H1 (cell line): ENCODE measurements around the gene ETFDH. TPM values are rescaled to one million over a fixed set of nuclear protein-coding genes. Genes with fewer than 3 reads are reported as not detected.

Experiments
- CTCF ChIA-PET: fragments of 300-600 bp; sonication (Branson Sonifier 250); formaldehyde crosslinking; loops from one replicate; lab custom pipeline; 2021; ENCODE audit not compliant: partially characterized antibody; lab: Charles Lee
- POLR2A ChIA-PET: fragments of 300-600 bp; sonication (Branson Sonifier 250); formaldehyde crosslinking; loops from one replicate; lab custom pipeline; 2021; ENCODE audit warnings: inconsistent platforms; ENCODE audit not compliant: partially characterized antibody; lab: Charles Lee
- DNase-seq, 2 experiments: peaks; one replicate each; pipeline versions ENCODE4 v3.0.0 to v3.0.0-alpha.2; 2010 to 2022; ENCODE audit warnings: low spot score in 2 of 2, low read depth in 1 of 2, mixed read lengths in 1 of 2
- FAIRE-seq: peaks from 2 replicates; lab custom pipeline; 2011; peaks lifted over from hg19 to GRCh38; lab: Jason Lieb, UNC
- H2AFZ ChIP-seq: 2 replicates; pipeline ENCODE4 v1.8.1; 2012; ENCODE audit warnings: low read length, inconsistent platforms
- H2AK5ac ChIP-seq: 2 replicates; pipeline ENCODE4 v1.6.1; 2013; ENCODE audit warnings: low read depth, low read length
- H2BK120ac ChIP-seq: replicated peaks from 2 replicates; pipeline ENCODE3; 2013; ENCODE audit warnings: low read depth, low read length, inconsistent platforms
- H2BK12ac ChIP-seq: 2 replicates; pipeline ENCODE4 v1.6.1; 2013; ENCODE audit warnings: low read depth, low read length
- H2BK15ac ChIP-seq: 2 replicates; pipeline ENCODE4 v1.6.1; 2013; ENCODE audit warnings: low read length
- H2BK20ac ChIP-seq: 2 replicates; pipeline ENCODE4 v1.6.1; 2013; ENCODE audit warnings: low read length
- H2BK5ac ChIP-seq: 2 replicates; pipeline ENCODE4 v1.6.1; 2013; ENCODE audit warnings: low read depth, low read length
- H3K14ac ChIP-seq: 2 replicates; pipeline ENCODE4 v1.6.1; 2013; ENCODE audit warnings: inconsistent platforms; ENCODE audit not compliant: insufficient read length
- H3K18ac ChIP-seq: 2 replicates; pipeline ENCODE4 v1.6.1; 2013; ENCODE audit warnings: low read length; ENCODE audit errors: extremely low read depth
- H3K23ac ChIP-seq: 2 replicates; pipeline ENCODE4 v1.6.1; 2013; ENCODE audit warnings: inconsistent platforms; ENCODE audit not compliant: insufficient read length
- H3K23me2 ChIP-seq: 2 replicates; pipeline ENCODE4 v1.6.1; 2013; ENCODE audit warnings: low read depth, low read length
- H3K27ac ChIP-seq: 2 replicates; pipeline ENCODE4 v1.6.1; 2011; ENCODE audit warnings: low read depth, low read length, inconsistent platforms
- H3K27me3 ChIP-seq, 4 experiments: replicated peaks in 1 of 4; 1 replicate in 1 of 4; 2 replicates in 3 of 4; pipeline versions ENCODE4 v1.6.1 to v1.8.1; 2011 to 2013; ENCODE audit warnings: low read length in 3 of 4, mild to moderate bottlenecking in 3 of 4, inconsistent platforms in 2 of 4, mixed read lengths in 2 of 4, moderate library complexity in 1 of 4; ENCODE audit not compliant: control insufficient read depth in 3 of 4, insufficient read depth in 3 of 4; ENCODE audit errors: extremely low read depth in 1 of 4
- H3K36me3 ChIP-seq, 4 experiments: 2 replicates each; pipeline versions ENCODE4 v1.6.1 to v1.8.1; 2011 to 2013; ENCODE audit warnings: mild to moderate bottlenecking in 4 of 4, low read length in 3 of 4, moderate library complexity in 2 of 4, control low read depth in 1 of 4, inconsistent platforms in 1 of 4; ENCODE audit not compliant: insufficient read depth in 4 of 4, control insufficient read depth in 2 of 4
- H3K4ac ChIP-seq: replicated peaks from 2 replicates; pipeline ENCODE3; 2013; ENCODE audit warnings: low read length, low read depth, mixed read lengths, inconsistent platforms; ENCODE audit not compliant: insufficient read length
- H3K4me1 ChIP-seq, 4 experiments: replicated peaks in 1 of 4; 1 replicate in 1 of 4; 2 replicates in 3 of 4; pipeline versions ENCODE4 v1.6.1 to v1.8.1; 2011 to 2013; ENCODE audit warnings: low read length in 3 of 4, inconsistent platforms in 2 of 4, mixed read lengths in 1 of 4; ENCODE audit not compliant: insufficient read depth in 4 of 4, control insufficient read depth in 3 of 4
- H3K4me2 ChIP-seq, 2 experiments: 2 replicates each; pipeline versions ENCODE4 v1.6.1 to v1.8.1; 2011 to 2013; ENCODE audit warnings: low read depth in 2 of 2, low read length in 2 of 2, control low read depth in 1 of 2, inconsistent platforms in 1 of 2, mild to moderate bottlenecking in 1 of 2; ENCODE audit not compliant: insufficient read depth in 1 of 2
- H3K4me3 ChIP-seq, 4 experiments: fragments of 200-600, 300-600 bp in 1 of 4; sonication (generic), shearing (Covaris generic), sonication (Bioruptor Twin) in 1 of 4; 2 replicates each; pipeline versions ENCODE4 v1.5.1 to v1.8.1; 2011 to 2016; ENCODE audit warnings: low read length in 4 of 4, low read depth in 3 of 4, control low read depth in 2 of 4, inconsistent platforms in 2 of 4, mild to moderate bottlenecking in 2 of 4, mixed read lengths in 1 of 4, moderate library complexity in 1 of 4; ENCODE audit not compliant: insufficient read depth in 2 of 4; ENCODE audit errors: extremely low read depth in 1 of 4
- H3K56ac ChIP-seq: replicated peaks from 2 replicates; pipeline ENCODE3; 2013; ENCODE audit warnings: low read depth, mild to moderate bottlenecking, mixed read lengths, low read length, inconsistent platforms; ENCODE audit not compliant: insufficient read length
- H3K79me1 ChIP-seq: 2 replicates; pipeline ENCODE4 v1.6.1; 2013; ENCODE audit warnings: low read depth, low read length, control low read depth
- H3K79me2 ChIP-seq, 2 experiments: 2 replicates each; pipeline versions ENCODE4 v1.6.1 to v1.8.1; 2012 to 2013; ENCODE audit warnings: low read length in 2 of 2, mild to moderate bottlenecking in 2 of 2, inconsistent platforms in 1 of 2; ENCODE audit not compliant: insufficient read depth in 2 of 2, control insufficient read depth in 1 of 2
- H3K9ac ChIP-seq, 4 experiments: replicated peaks in 1 of 4; 1 replicate in 1 of 4; 2 replicates in 3 of 4; pipeline versions ENCODE4 v1.6.1 to v1.8.1; 2011 to 2013; ENCODE audit warnings: low read depth in 3 of 4, low read length in 3 of 4, control low read depth in 2 of 4, mild to moderate bottlenecking in 2 of 4, moderate library complexity in 2 of 4, inconsistent platforms in 1 of 4; ENCODE audit errors: extremely low read depth in 1 of 4
- H3K9me3 ChIP-seq, 2 experiments: 2 replicates each; pipeline versions ENCODE4 v1.6.1 to v1.8.1; 2012 to 2013; ENCODE audit warnings: mild to moderate bottlenecking in 2 of 2, moderate library complexity in 2 of 2, control low read depth in 1 of 2, inconsistent platforms in 1 of 2, low read depth in 1 of 2, low read length in 1 of 2, mixed read lengths in 1 of 2; ENCODE audit not compliant: insufficient read depth in 2 of 2
- H4K20me1 ChIP-seq, 2 experiments: replicated peaks in 1 of 2; 2 replicates each; pipeline versions ENCODE3 to v1.8.1; 2011 to 2013; ENCODE audit warnings: inconsistent platforms in 2 of 2, low read length in 2 of 2, mild to moderate bottlenecking in 1 of 2; ENCODE audit not compliant: insufficient read depth in 2 of 2, control insufficient read depth in 1 of 2
- H4K5ac ChIP-seq: 2 replicates; pipeline ENCODE4 v1.6.1; 2013; ENCODE audit warnings: low read length, low read depth, mixed read lengths, inconsistent platforms; ENCODE audit not compliant: insufficient read length
- H4K8ac ChIP-seq: 2 replicates; pipeline ENCODE4 v1.8.0; 2013; ENCODE audit warnings: mild to moderate bottlenecking, moderate library complexity, low read length, inconsistent platforms; ENCODE audit not compliant: insufficient read depth; ENCODE audit errors: extremely low read depth
- H4K91ac ChIP-seq: replicated peaks from 2 replicates; pipeline ENCODE3; 2013; ENCODE audit warnings: low read length, mixed read lengths, inconsistent platforms; ENCODE audit not compliant: insufficient read length
- SIRT6 ChIP-seq: IDR thresholded peaks from one replicate; pipeline ENCODE4 v1.7.1; 2012; ENCODE audit warnings: low read length, inconsistent platforms
- SRF ChIP-seq: IDR thresholded peaks from 2 replicates; pipeline ENCODE4 v1.6.1; 2011; ENCODE audit warnings: mild to moderate bottlenecking, low read depth, low read length, moderate library complexity
- WGBS, 2 experiments: shearing (Covaris generic) in 1 of 2; methylation state at CpG; one replicate each; pipeline versions ENCODE4 v1.1.6 to v1.1.7; 2013 to 2015; ENCODE audit warnings: low lambda C conversion rate in 2 of 2, mixed read lengths in 2 of 2, inconsistent platforms in 1 of 2, low coverage in 1 of 2, missing lambda C conversion rate in 1 of 2; ENCODE audit not compliant: insufficient replicate concordance in 2 of 2, insufficient coverage in 1 of 2, insufficient read length in 1 of 2; ENCODE audit errors: extremely low coverage in 1 of 2, missing lambda C conversion rate in 1 of 2; 5-methylcytosine and 5-hydroxymethylcytosine counted together
- polyA plus RNA-seq, 7 experiments: library from polyadenylated mRNA; depleted of rRNA in 3 of 7; stranded (reverse) in 5 of 7; unstranded in 2 of 7; fragments of >200 nt in 5 of 7; fragments of 200-250 nt in 2 of 7; gene quantifications; 1 replicate in 5 of 7; 2 replicates in 1 of 7; 4 replicates in 1 of 7; pipeline versions ENCODE4 v1.2.1 to v1.2.3, GENCODE V29; 2011 to 2013; ENCODE audit warnings: missing spikeins in 2 of 7, mixed read lengths in 2 of 7
- total RNA-seq: library from RNA; stranded (reverse); fragmentation: NEBNext Ultra II Directional; extraction: Animal tissue kit (Norgen Biotek cat#: 25700); gene quantifications from 2 replicates; pipeline ENCODE4 v1.2.1, GENCODE V29; 2021

The ETFDH gene
- total and polyA plus RNA-seq, 2 of the 8 experiments (the other 6 are each of a cell fraction or from before 2014, with no cell fraction given) = 11.3 to 15.7 TPM

DNA sequence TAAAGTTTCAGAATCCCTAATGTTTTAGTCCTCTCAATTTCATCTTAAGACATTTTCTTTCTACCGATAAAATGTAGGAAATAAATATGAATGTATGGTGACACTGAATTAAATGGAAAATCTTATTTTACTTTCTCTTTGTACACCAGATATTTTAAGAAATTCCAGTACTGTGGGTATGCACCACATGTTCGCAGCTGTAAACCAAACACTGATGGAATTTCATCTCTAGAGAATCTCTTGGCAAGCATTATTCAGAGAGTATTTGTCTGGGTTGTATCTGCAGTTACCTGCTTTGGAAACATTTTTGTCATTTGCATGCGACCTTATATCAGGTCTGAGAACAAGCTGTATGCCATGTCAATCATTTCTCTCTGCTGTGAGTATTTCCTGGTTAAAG, 27.3 kb upstream of the ETFDH start:
- H3K14ac ChIP-seq = no peak overlapping the region
- no peak overlapping the region for H3K4me2 ChIP-seq
- H2BK120ac ChIP-seq = no peak overlapping the region
- no peak overlapping the region for H4K91ac ChIP-seq
- no peak overlapping the region for H2AFZ ChIP-seq
- no peaks in the 10 kb centered on the region for H3K27me3 ChIP-seq
- no peaks in the 10 kb centered on the region for H4K20me1 ChIP-seq
- H3K56ac ChIP-seq = no peak overlapping the region
- H3K79me1 ChIP-seq = no peaks in the 10 kb centered on the region
- H3K9me3 ChIP-seq = no peaks in the 10 kb centered on the region
- TF ChIP-seq SRF = no peak
- no peak for TF ChIP-seq SIRT6
- ChIA-PET POLR2A (no interaction called here), CTCF (interaction anchor here (1.1 to 1.6 kb wide), 5 partner anchors 9 to 389 kb away, joined by 3 to 6 read pairs (median 3); no protein-coding TSS in a partner anchor)
- no peak overlapping the region for H3K27ac ChIP-seq
- no peaks in the 10 kb centered on the region for H3K79me2 ChIP-seq
- no peaks in the 10 kb centered on the region for H3K36me3 ChIP-seq
- H3K4ac ChIP-seq = no peak overlapping the region
- H4K8ac ChIP-seq = no peak overlapping the region
- H3K4me1 ChIP-seq = no peaks in the 10 kb centered on the region
- no peak overlapping the region for H3K4me3 ChIP-seq
- 92% methylated on average over 3 of the region's 3 CpGs; no CpG with 5 or more reads in 1 of the 2 experiments for WGBS, 2 experiments
- no peak overlapping the region for H4K5ac ChIP-seq
- H3K9ac ChIP-seq = no peak overlapping the region
- H2BK5ac ChIP-seq = no peak overlapping the region
- DNase-seq (no peak), FAIRE-seq (peak; percentile 24)
- no peak overlapping the region for H2BK20ac ChIP-seq
- no peak overlapping the region for H3K23ac ChIP-seq
- no peak overlapping the region for H2AK5ac ChIP-seq
- H2BK12ac ChIP-seq = no peak overlapping the region
- no peak overlapping the region for H3K18ac ChIP-seq
- no peaks in the 10 kb centered on the region for H3K23me2 ChIP-seq
- H2BK15ac ChIP-seq = no peak overlapping the region
